ENCODE data around the gene DGKZ. TPM values are rescaled to one million over a fixed set of nuclear protein-coding genes. Genes with fewer than 3 reads are reported as not detected.

The DGKZ gene
- total RNA-seq, 1 donor from 2014 or later, result 78.8 TPM

DNA sequence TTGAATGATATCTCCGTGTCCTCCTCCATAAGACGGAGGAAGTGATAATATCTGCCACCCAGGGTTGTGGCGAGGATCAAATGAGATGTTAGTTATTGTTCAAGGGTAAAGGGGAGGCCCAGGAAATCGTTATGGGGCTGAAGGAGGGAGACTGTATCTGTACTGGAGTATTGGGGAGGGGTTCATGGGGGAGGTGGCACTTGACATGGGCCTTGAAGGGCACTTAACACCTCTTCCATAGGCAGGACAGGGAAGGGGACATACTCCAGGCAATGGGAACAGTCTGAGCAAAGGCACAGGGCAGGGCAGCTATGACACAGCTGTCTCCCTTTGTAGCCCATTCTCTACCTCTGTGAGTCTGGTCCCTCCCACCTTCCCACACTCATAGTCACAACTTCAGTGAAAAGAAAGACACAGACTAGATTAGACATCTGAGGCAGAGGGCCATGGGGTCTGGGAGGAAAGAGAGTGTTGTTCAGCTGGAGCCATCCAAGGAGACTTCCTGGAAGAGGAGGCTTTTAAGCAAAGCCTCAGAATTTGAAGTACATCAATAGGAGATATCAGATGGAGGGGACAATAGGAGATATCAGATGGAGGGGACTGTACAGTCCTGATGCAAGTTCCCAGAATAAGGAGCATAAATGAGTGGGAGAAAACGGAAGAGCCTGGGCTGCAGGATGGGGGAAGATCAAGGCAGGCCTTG is 15.8 kb upstream of the DGKZ start:
- TF ChIP-seq CTCF (IDR thresholded peaks at IDR 0.05) (no peak), POLR2AphosphoS5 (IDR thresholded peaks at IDR 0.05; ENCODE audit: insufficient read depth in 1 of 2, low read depth in 1 of 2) (no peak), POLR2A (IDR thresholded peaks at IDR 0.05) (no peak)
- H3K27ac ChIP-seq, result no peak overlapping the region
- DNase-seq (ENCODE audit: extremely low spot score in 2 of 2), result no peak
- H3K4me1 ChIP-seq, result peaks cover 17% of the 10 kb centered on the region
- peaks cover 12% of the 10 kb centered on the region for H3K27me3 ChIP-seq
- intact Hi-C loops (cut with DNase I), result no loop called here
- H3K36me3 ChIP-seq, result no peaks in the 10 kb centered on the region
- H3K9me3 ChIP-seq, result no peaks in the 10 kb centered on the region
- H3K4me3 ChIP-seq, result no peak overlapping the region

- DNase-seq (ENCODE audit: extremely low spot score in 2 of 2), result no peak
- H3K4me3 ChIP-seq, result peak overlapping the region; percentile 38 to 47
- intact Hi-C loops (cut with DNase I), result no loop called here
- no peaks in the 10 kb centered on the region for H3K9me3 ChIP-seq
- H3K27ac ChIP-seq, result no peak overlapping the region
- TF ChIP-seq POLR2AphosphoS5 (IDR thresholded peaks at IDR 0.05; ENCODE audit: insufficient read depth in 1 of 2, low read depth in 1 of 2) (no peak), CTCF (IDR thresholded peaks at IDR 0.05) (no peak), POLR2A (IDR thresholded peaks at IDR 0.05) (no peak)
- peaks cover 12% of the 10 kb centered on the region for H3K27me3 ChIP-seq
- H3K36me3 ChIP-seq, result no peaks in the 10 kb centered on the region
- peaks cover 17% of the 10 kb centered on the region for H3K4me1 ChIP-seq
Observed at GRCh38 chr11:46332093-46332567, 15.1 kb upstream of the DGKZ start.

- TF ChIP-seq CTCF (IDR thresholded peaks at IDR 0.05), result no peak
- TF ChIP-seq POLR2A (IDR thresholded peaks at IDR 0.05), result no peak
- no peak for TF ChIP-seq POLR2AphosphoS5 (IDR thresholded peaks at IDR 0.05; ENCODE audit: insufficient read depth in 1 of 2, low read depth in 1 of 2)
- H3K27ac ChIP-seq, result peak overlapping the region; percentile 8
- intact Hi-C loops (cut with DNase I), result no loop called here
Observed at GRCh38 chr11:46332568-46333393, 14.5 kb upstream of the DGKZ start.

DNA sequence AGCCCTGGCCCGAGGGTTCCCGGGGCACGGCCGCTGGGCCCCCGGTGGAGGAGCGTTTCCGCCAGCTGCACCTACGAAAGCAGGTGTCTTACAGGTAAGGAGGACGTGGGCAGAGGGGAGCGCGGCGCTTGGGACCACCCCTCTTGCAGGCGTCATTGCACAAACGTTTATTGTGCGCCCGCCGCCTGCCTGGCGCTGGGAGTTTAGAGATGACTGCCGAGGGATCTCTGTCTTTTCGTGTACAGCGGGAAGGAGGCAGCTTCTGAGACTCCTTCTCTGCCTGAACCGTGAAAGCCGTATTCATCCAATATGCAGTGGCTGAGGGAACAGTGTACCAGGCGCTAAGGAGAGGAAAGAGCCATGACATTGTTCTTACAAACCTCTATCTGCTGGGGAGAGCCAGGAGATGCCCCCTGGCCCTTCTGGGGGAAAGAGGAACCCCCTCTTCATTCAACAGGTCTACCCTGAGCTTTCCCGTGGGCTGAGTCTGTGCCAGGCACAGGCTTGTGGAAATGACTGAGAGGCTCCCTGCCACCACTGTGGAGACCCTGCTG is 13.8 kb upstream of the DGKZ start:
- DNase-seq (ENCODE audit: extremely low spot score in 2 of 2), result no peak
- H3K9me3 ChIP-seq, result no peaks in the 10 kb centered on the region
- peaks cover 22% of the 10 kb centered on the region for H3K4me1 ChIP-seq
- intact Hi-C loops (cut with DNase I), result no loop called here
- H3K27ac ChIP-seq, result no peak overlapping the region
- peaks cover 12% of the 10 kb centered on the region for H3K27me3 ChIP-seq
- TF ChIP-seq CTCF (IDR thresholded peaks at IDR 0.05) (no peak), POLR2AphosphoS5 (IDR thresholded peaks at IDR 0.05; ENCODE audit: insufficient read depth in 1 of 2, low read depth in 1 of 2) (no peak), POLR2A (IDR thresholded peaks at IDR 0.05) (no peak)
- no peaks in the 10 kb centered on the region for H3K36me3 ChIP-seq
- H3K4me3 ChIP-seq, result peak overlapping the region; percentile 38 to 47

More at GRCh38 chr11:46332568-46333393, 14.5 kb upstream of the DGKZ start:
- Histone ChIP-seq H3K27me3 (peaks cover 12% of the 10 kb centered on the region), H3K4me1 (peaks cover 17% of the 10 kb centered on the region), H3K4me3 (peak overlapping the region; percentile 38 to 47), H3K9me3 (no peaks in the 10 kb centered on the region), H3K36me3 (no peaks in the 10 kb centered on the region)
- no peak for DNase-seq (ENCODE audit: extremely low spot score in 2 of 2)

Measured in vagina (tissue), 2 donors.